Kasumi-1 (cell line): ENCODE results near the gene NECTIN4.
A peak's percentile ranks its signal among the peaks of the same experiment; 100 is the strongest.

Experiments
- DNase-seq, 2 experiments: peaks; one replicate each; lab custom pipeline; 2025; lab: John Stamatoyannopoulos, UW

The NECTIN4 gene

GRCh38 chr1:161111527-161111926 lies 22.2 kb upstream of the NECTIN4 start:
- peak; percentile 49 to 51 for DNase-seq

GRCh38 chr1:161111117-161111516 lies 21.8 kb upstream of the NECTIN4 start:
- no peak for DNase-seq

DNA sequence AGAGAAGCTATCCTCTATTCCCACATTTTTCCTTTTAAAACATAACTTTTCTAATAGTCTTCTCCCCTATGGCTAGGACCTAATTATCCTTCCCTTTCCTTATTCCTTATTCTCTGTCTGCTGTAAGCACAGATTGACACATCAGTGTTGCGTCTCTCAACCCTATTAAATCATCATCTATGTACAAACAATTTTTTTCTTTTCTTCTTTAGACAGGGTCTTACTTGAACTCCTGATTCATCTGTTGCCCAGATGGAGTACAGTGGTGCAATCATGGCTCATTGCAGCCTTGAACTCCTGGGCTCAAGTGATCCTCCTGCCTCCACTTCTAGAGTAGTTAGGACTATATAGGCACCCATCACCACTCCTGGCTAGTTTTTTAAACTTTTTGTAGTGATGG lies 17.1 kb upstream of the NECTIN4 start:
- no peak for DNase-seq

- DNase-seq, result no peak
Observed at GRCh38 chr1:161100556-161100955, 11.2 kb upstream of the NECTIN4 start.

DNA sequence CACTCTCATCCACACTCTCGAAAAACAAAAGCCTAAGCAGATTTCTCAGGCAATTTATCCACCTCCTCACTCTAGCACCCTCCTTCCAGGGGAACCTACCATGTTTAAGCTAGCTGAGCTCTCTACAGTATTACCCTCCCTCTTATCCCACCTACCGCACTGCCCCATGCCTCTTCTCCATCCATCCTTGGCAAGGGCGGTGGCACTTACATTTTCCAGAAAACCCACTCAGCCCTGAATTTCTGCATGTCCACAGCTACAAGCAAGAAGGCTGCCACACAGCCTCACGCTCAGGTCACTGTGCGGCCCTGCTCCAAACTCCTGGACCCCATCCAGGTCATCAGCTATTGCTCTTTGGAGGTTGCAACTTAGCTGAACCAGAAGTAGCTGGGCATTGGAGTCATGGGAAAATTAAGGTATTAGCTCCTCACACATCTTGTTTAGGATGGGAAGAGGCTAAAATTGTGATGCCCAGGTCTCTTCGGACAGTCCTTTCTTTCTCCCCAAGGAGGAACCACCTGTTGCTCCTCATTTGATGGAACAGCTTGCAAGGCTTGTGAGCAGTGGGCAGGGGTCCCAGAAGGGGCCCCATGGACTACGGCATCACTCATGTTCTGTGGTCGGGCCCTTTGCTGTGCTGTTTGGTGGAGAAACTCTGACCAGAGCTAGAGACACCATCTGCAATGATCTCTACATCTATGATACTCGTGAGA lies 9.9 kb upstream of the NECTIN4 start:
- DNase-seq, result no peak

DNA sequence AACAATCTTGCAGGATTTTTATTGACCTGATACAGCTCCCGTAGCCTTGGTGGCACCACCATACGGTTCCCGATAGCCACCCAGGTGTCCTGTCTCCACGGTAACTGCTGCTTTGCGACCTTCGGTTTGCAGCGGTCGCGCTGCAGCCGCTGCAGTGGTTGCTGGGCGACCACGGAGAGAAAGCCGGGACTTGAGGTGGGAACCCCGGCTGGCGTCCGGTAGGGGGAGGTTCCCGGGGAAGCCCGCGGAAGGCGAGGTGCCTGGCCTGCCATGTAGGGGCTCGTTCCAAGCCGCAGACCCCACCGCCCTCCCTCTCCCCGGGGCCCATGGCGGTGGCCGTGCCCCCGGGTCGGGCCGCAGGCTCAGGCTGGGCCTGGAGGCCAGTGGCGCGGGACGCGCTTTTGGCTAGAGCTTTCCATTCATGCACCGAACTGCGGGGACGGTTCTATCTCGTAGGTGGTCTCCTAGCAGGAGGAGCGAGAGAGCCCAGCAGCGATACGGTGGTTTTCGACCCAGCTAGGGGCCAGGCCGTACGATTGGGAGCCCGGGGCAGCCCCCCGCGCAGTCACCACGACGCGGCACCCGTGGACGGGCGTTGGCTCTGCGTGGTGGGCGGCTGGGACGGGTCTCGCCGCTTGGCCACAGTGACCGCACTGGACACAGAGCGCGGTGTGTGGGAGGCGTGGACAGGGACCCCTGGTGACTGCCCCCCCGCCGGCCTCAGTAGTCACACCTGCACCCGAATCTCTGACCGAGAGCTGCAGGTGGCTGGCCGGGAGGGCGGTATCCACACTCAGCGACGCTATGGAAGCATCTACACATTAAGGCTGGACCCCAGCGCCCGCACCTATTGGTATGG lies 9.1 kb upstream of the NECTIN4 start, which contains the start of gene KLHDC9:
Gene KLHDC9 (plus strand): TSS at position 152 of the 859 bp plus-strand sequence. CDS start 175 bp downstream, at position 327.
- DNase-seq, result no peak

- no peak for DNase-seq
Observed at GRCh38 chr1:161096530-161096929, 7.2 kb upstream of the NECTIN4 start.

GRCh38 chr1:161096015-161096414 lies 6.7 kb upstream of the NECTIN4 start:
- DNase-seq, result no peak

DNA sequence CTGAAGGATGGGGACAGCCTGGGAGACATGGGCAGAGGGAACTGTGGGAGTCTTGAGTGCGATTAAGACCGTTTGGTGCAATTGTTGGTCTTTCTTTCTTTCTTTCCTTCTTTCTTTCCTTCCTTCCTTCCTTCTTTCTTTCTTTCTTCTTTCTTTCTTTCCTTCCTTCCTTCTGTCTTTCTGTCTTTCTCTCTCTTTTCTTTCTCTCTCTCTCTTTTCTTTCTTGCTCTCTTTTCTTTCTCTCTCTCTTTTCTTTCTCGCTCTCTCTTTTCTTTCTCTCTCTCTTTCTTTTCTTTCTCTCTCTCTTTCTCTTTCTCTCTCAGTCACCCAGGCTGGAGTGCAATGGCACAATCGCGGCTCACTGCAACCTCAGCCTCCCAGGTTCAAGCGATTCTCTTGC lies 5.9 kb upstream of the NECTIN4 start:
- no peak for DNase-seq

DNA sequence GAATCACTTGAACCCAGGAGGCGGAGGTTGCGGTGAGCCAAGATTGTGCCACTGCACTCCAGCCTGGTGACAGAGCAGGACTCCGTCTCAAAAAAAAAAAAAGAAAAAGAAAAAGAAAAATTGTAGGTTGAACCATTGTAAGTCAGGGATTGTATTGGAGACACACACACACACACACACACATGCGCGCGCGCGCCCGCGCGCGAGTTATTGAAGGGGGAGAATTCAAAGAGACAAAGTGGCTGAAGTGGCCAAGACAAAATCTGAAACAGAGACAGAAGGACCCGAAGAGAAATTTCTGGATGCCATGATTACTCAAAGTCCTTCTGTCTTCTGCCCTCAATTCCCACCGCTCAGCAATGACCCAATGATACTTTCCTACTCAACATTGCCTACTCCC lies 5.1 kb upstream of the NECTIN4 start:
- DNase-seq, result no peak

DNA sequence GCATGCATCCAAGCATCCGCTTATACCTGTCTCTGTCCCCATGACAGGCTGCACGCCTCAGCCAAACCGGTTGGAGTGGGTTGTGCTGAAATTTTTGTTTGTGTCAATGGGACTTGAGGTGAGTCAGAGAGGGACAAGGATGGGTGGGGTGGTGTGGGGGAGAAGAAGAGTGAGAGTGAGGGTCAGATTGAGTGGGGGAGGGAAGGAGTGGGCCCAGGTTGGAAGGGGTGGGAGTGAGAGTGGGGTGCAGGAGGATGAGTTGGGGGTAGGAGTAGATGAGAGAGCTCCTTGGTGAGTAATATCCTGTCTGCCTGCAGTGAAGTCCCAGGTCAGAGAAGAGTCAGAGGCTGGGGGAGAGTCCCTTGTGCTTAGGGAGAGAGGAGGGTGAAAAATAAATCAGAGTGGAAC lies 3.3 kb upstream of the NECTIN4 start:
- DNase-seq, result no peak

GRCh38 chr1:161091796-161092507 lies 2.6 kb upstream of the NECTIN4 start:
- DNase-seq, result no peak

- no peak for DNase-seq
Observed at GRCh38 chr1:161091093-161091492, 1.7 kb upstream of the NECTIN4 start.

DNA sequence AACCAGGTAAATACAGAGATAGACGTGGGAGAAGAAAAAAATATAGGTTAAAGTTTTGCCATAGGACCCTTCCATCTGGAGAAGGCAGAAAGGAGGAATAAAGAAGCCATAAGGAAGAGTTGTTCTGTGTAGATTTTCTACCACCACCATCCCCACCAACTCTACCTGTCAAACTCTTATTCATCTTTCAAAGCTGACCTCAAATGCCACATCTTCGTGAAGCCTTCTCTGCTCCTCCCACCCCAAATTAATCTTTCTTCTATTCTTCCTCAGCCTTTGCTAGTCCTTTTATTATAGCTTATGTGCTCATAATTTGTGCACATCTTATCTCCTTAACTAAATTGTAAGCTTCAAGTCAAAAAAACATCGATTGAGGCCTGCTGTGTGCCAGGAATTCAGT lies 1.3 kb upstream of the NECTIN4 start:
- DNase-seq, result no peak

- no peak for DNase-seq
Observed at GRCh38 chr1:161089938-161090337, 580 bp upstream of the NECTIN4 start.

GRCh38 chr1:161088587-161089110 lies 709 bp downstream of the NECTIN4 start:
- DNase-seq, result no peak

GRCh38 chr1:161086457-161086856 lies 2.9 kb downstream of the NECTIN4 start:
- no peak for DNase-seq

DNA sequence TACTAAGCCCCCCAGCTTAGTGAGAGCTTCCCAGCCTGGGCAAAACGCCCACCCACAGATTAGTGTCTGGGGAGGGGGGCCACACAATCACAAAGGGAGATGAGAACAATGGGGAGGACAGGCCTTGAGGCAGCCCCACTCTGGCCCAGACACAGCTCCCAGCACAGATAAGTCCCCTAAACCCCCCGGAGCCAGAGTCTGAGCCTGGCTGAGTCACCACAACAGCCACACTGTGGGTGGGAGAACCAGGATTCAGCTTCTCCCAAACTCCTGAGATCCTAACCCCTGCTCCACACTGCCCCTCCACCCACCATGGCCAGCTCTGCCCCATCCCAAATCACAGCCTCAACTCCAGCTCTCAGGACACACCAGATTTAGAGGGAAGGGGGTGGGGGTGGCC lies 4.2 kb downstream of the NECTIN4 start:
- DNase-seq, result no peak

DNA sequence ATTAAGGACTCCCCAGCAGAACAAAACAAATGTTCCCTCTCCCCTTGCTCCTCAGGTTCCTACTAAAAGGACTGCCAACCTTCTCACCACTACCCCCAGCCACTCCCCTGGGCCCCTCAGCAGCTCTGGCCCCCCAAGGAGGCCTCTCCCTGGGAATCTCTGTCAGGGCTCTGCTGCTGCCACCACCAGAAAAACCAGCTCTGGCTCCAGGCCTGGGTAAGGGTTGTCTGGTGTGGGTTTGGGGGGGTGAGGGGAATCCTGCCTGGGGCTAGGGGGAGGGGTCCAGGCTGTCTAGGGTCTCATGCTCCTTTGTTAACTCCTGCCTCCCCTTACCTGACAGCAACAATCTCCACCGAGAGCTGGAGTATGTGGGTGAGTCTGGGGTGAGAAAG lies 4.8 kb downstream of the NECTIN4 start:
- DNase-seq, result no peak

GRCh38 chr1:161083748-161084596 lies 5.4 kb downstream of the NECTIN4 start:
- no peak for DNase-seq

DNA sequence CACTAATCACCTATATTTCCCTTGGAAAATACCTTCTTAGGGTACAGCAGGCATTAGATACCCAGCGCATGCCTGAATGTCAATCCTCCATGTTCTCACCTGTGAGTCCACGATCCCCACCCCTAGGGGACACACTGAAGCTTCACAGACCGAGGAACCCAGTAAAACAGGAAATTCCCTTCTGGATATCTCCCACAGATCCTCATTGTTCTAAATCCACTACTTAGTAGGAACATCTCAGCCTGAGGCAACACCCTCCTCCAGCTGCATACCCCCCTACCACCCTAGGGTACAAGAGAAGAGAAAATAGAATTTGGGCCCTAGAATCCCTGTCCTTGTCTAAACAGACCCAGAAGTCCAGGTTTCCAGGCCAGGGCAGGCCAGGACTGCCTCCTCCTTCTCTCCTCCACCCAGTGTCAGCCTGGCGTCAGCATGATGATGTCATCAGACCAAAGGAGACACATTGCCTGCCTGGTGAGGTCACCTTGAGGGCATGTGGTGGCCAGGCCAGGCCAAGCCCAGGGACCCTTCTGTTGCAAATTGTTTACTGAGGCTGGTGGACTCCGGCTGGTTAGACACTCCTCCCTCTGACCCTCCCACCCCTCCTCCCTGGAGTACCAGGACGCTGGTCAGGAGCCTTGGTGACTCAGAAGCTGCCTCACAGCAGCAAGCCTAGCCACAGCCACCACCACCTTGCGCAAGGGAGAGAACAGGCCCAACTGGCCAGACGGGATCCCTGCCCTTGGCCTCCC lies 6.2 kb downstream of the NECTIN4 start:
- DNase-seq, result no peak
